ENCODE measurements around the gene WDPCP. TPM values are rescaled to one million over a fixed set of nuclear protein-coding genes. Genes with fewer than 3 reads are reported as not detected.

WDPCP gene
- total RNA-seq, 3 donors from 2014 or later: 5.3 to 15.4 (median 7.5) TPM

GRCh38 chr2:63347361-63347760, 240.9 kb downstream of the WDPCP start:
- H3K36me3 ChIP-seq (ENCODE audit: low read depth): no peaks in the 10 kb centered on the region
- TF ChIP-seq CTCF (IDR thresholded peaks at IDR 0.05): no peak
- DNase-seq (no peak), ATAC-seq (no peak)
- intact Hi-C loops (cut with DNase I, micrococcal nuclease): no loop called here
- H3K9me3 ChIP-seq: peaks cover 16% of the 10 kb centered on the region
- H3K4me3 ChIP-seq: no peak overlapping the region
- no peaks in the 10 kb centered on the region for H3K4me1 ChIP-seq (ENCODE audit: low read depth)

GRCh38 chr2:63346411-63346810, 241.9 kb downstream of the WDPCP start:
- no peak for DNase-seq
- no peak for ATAC-seq
- no peaks in the 10 kb centered on the region for H3K36me3 ChIP-seq (ENCODE audit: low read depth)
- H3K9me3 ChIP-seq: peaks cover 16% of the 10 kb centered on the region
- no peak overlapping the region for H3K4me3 ChIP-seq
- no peaks in the 10 kb centered on the region for H3K4me1 ChIP-seq (ENCODE audit: low read depth)
- TF ChIP-seq CTCF (IDR thresholded peaks at IDR 0.05): no peak
- intact Hi-C loops (cut with DNase I, micrococcal nuclease): no loop called here

- H3K4me3 ChIP-seq: no peak overlapping the region
- DNase-seq (no peak), ATAC-seq (no peak)
- TF ChIP-seq CTCF (IDR thresholded peaks at IDR 0.05): no peak
- H3K4me1 ChIP-seq (ENCODE audit: low read depth): no peaks in the 10 kb centered on the region
- peaks cover 16% of the 10 kb centered on the region for H3K9me3 ChIP-seq
- intact Hi-C loops (cut with DNase I, micrococcal nuclease): no loop called here
- no peaks in the 10 kb centered on the region for H3K36me3 ChIP-seq (ENCODE audit: low read depth)
Observed at GRCh38 chr2:63345285-63345633, 243.0 kb downstream of the WDPCP start.

GRCh38 chr2:63344575-63345284, 243.5 kb downstream of the WDPCP start:
- H3K4me3 ChIP-seq: no peak overlapping the region
- H3K36me3 ChIP-seq (ENCODE audit: low read depth): no peaks in the 10 kb centered on the region
- DNase-seq (no peak), ATAC-seq (no peak)
- TF ChIP-seq CTCF (IDR thresholded peaks at IDR 0.05): no peak
- peaks cover 16% of the 10 kb centered on the region for H3K9me3 ChIP-seq
- intact Hi-C loops (cut with DNase I, micrococcal nuclease): no loop called here
- no peaks in the 10 kb centered on the region for H3K4me1 ChIP-seq (ENCODE audit: low read depth)

GRCh38 chr2:63343397-63344109, 244.7 kb downstream of the WDPCP start:
- DNase-seq (no peak), ATAC-seq (no peak)
- Histone ChIP-seq H3K4me3 (no peak overlapping the region), H3K9me3 (peaks cover 16% of the 10 kb centered on the region), H3K4me1 (ENCODE audit: low read depth) (no peaks in the 10 kb centered on the region), H3K36me3 (ENCODE audit: low read depth) (no peaks in the 10 kb centered on the region)
- intact Hi-C loops (cut with DNase I, micrococcal nuclease): no loop called here
- no peak for TF ChIP-seq CTCF (IDR thresholded peaks at IDR 0.05)

Data from mucosa of descending colon (tissue), 3 donors.